Neural cell (in vitro differentiated cells): ENCODE data around the gene FASTK. TPM values are rescaled to one million over a fixed set of nuclear protein-coding genes. Genes with fewer than 3 reads are reported as not detected.

ENCODE experiments used
- H2AFZ ChIP-seq: fragments of 200-600, 300-800 bp; sonication (generic), shearing (Covaris generic); 2 replicates; pipeline ENCODE4 v1.6.0; 2014; ENCODE audit warnings: low read depth, mild to moderate bottlenecking, antibody characterized with exemption, low read length, moderate library complexity
- H3F3A ChIP-seq: fragments of 200-600 bp; shearing (Covaris generic); 2 replicates; pipeline ENCODE4 v1.6.1; 2016; ENCODE audit warnings: mild to moderate bottlenecking, moderate library complexity, mixed read lengths, antibody characterized with exemption, low read length; ENCODE audit not compliant: insufficient read depth, poor library complexity, severe bottlenecking
- H3K27ac ChIP-seq: fragments of 200-600, 300-800 bp; sonication (generic), shearing (Covaris generic); 2 replicates; pipeline ENCODE4 v1.5.1; 2014; ENCODE audit warnings: mild to moderate bottlenecking, low read length, moderate library complexity
- H3K27me3 ChIP-seq: fragments of 300-800, 200-600 bp; sonication (generic), shearing (Covaris generic); 2 replicates; pipeline ENCODE4 v1.6.0; 2014; ENCODE audit warnings: mild to moderate bottlenecking, low read depth, low read length, moderate library complexity; ENCODE audit not compliant: insufficient read depth
- H3K36me3 ChIP-seq: fragments of 300-800, 200-600 bp; sonication (generic), shearing (Covaris generic); 2 replicates; pipeline ENCODE4 v1.5.1; 2014; ENCODE audit warnings: mild to moderate bottlenecking, antibody characterized with exemption, low read length, moderate library complexity; ENCODE audit not compliant: insufficient read depth
- H3K4me2 ChIP-seq: fragments of 300-800, 200-600 bp; sonication (generic), shearing (Covaris generic); 2 replicates; pipeline ENCODE4 v1.6.0; 2014; ENCODE audit warnings: mild to moderate bottlenecking, low read length
- H3K4me3 ChIP-seq: fragments of 300-800, 200-600 bp; sonication (generic), shearing (Covaris generic); 2 replicates; pipeline ENCODE4 v1.5.1; 2014; ENCODE audit warnings: mild to moderate bottlenecking, low read length, moderate library complexity
- H3K79me2 ChIP-seq: fragments of 200-600 bp; shearing (Covaris generic); replicated peaks from 2 replicates; pipeline ENCODE4 v1.6.0; 2014; ENCODE audit warnings: mild to moderate bottlenecking, low read length, moderate library complexity; ENCODE audit not compliant: insufficient read depth
- H3K9ac ChIP-seq: fragments of 300-800, 200-600 bp; sonication (generic), shearing (Covaris generic); 2 replicates; pipeline ENCODE4 v1.6.1; 2016; ENCODE audit warnings: mild to moderate bottlenecking, low read length, mixed read lengths
- H3K9me2 ChIP-seq: fragments of 200-600 bp; shearing (Covaris generic); 2 replicates; pipeline ENCODE4 v1.6.1; 2016; ENCODE audit warnings: mild to moderate bottlenecking, low read length, mixed read lengths; ENCODE audit not compliant: insufficient read depth
- H3K9me3 ChIP-seq: fragments of 200-600, 300-800 bp; sonication (generic), shearing (Covaris generic); 2 replicates; pipeline ENCODE4 v1.6.1; 2016; ENCODE audit warnings: mild to moderate bottlenecking, mixed run types, low read length, moderate library complexity, mixed read lengths
- H4K20me1 ChIP-seq: fragments of 200-600 bp; shearing (Covaris generic); 2 replicates; pipeline ENCODE4 v1.6.1; 2016; ENCODE audit warnings: mild to moderate bottlenecking, mixed run types; ENCODE audit not compliant: insufficient read depth
- CTCF ChIP-seq: fragments of 450-650 bp; IDR thresholded peaks from 2 replicates; pipeline ENCODE4 v1.5.1; 2014; ENCODE audit warnings: antibody characterized with exemption, mild to moderate bottlenecking, moderate library complexity; ENCODE audit not compliant: poor library complexity, severe bottlenecking
- EP300 ChIP-seq: fragments of 450-650 bp; conservative IDR thresholded peaks from 2 replicates; pipeline ENCODE4 v1.6.1; 2014; ENCODE audit warnings: antibody characterized with exemption, mild to moderate bottlenecking, moderate library complexity; ENCODE audit not compliant: poor library complexity, severe bottlenecking
- EZH2 ChIP-seq: fragments of 200-600, 300-800 bp; shearing (Covaris generic), sonication (generic); IDR thresholded peaks from 2 replicates; pipeline ENCODE4 v1.6.1; 2014; ENCODE audit warnings: antibody characterized with exemption, low read length, borderline replicate concordance, mild to moderate bottlenecking; ENCODE audit not compliant: insufficient read depth, poor library complexity, severe bottlenecking
- MXI1 ChIP-seq: fragments of 450-650 bp; conservative IDR thresholded peaks from 2 replicates; pipeline ENCODE4 v1.6.1; 2014; ENCODE audit warnings: antibody characterized with exemption, mild to moderate bottlenecking; ENCODE audit not compliant: poor library complexity, severe bottlenecking
- POLR2AphosphoS5 ChIP-seq: IDR thresholded peaks from 2 replicates; pipeline ENCODE4 v1.6.1; 2012
- RAD21 ChIP-seq: fragments of 450-650 bp; conservative IDR thresholded peaks from 2 replicates; pipeline ENCODE4 v1.6.1; 2014; ENCODE audit warnings: antibody characterized with exemption, mild to moderate bottlenecking, moderate library complexity
- REST ChIP-seq: IDR thresholded peaks from 2 replicates; pipeline ENCODE4 v1.6.1; 2012; ENCODE audit warnings: borderline replicate concordance
- SMC3 ChIP-seq: fragments of 450-650 bp; conservative IDR thresholded peaks from 2 replicates; pipeline ENCODE4 v1.6.1; 2014; ENCODE audit warnings: antibody characterized with exemption, mild to moderate bottlenecking, moderate library complexity; ENCODE audit not compliant: poor library complexity
- TAF1 ChIP-seq: IDR thresholded peaks from 2 replicates; pipeline ENCODE4 v1.6.1; 2012; ENCODE audit warnings: low read depth
- polyA plus RNA-seq: library from polyadenylated mRNA; depleted of rRNA; stranded (reverse); fragments of >200 nt; gene quantifications from 2 replicates; pipeline ENCODE4 v1.2.3, GENCODE V29; 2014

The FASTK gene
- polyA plus RNA-seq, 1 donor from 2014 or later, result 147 TPM

- Histone ChIP-seq H2AFZ (no peak overlapping the region), H4K20me1 (peaks cover 2% of the 10 kb centered on the region), H3K9me3 (no peaks in the 10 kb centered on the region), H3K9me2 (no peaks in the 10 kb centered on the region), H3K4me3 (no peak overlapping the region), H3K9ac (no peak overlapping the region), H3F3A (no peaks in the 10 kb centered on the region), H3K27ac (no peak overlapping the region), H3K79me2 (peaks cover 6% of the 10 kb centered on the region), H3K36me3 (no peaks in the 10 kb centered on the region), H3K4me2 (no peak overlapping the region), H3K27me3 (no peaks in the 10 kb centered on the region)
- no peak for TF ChIP-seq EP300
- TF ChIP-seq REST, result no peak
- no peak for TF ChIP-seq EZH2
- no peak for TF ChIP-seq SMC3
- no peak for TF ChIP-seq CTCF
- TF ChIP-seq MXI1, result no peak
- TF ChIP-seq RAD21, result no peak
- TF ChIP-seq POLR2AphosphoS5, result no peak
- TF ChIP-seq TAF1, result no peak
Measured at GRCh38 chr7:151104411-151105235, 24.0 kb upstream of the FASTK start.

- no peak overlapping the region for H3K4me3 ChIP-seq
- H3K9ac ChIP-seq, result no peak overlapping the region
- no peaks in the 10 kb centered on the region for H3K27me3 ChIP-seq
- H3K79me2 ChIP-seq, result peaks cover 10% of the 10 kb centered on the region
- TF ChIP-seq POLR2AphosphoS5 (no peak), MXI1 (no peak), RAD21 (no peak), EP300 (no peak), SMC3 (no peak), TAF1 (no peak), EZH2 (no peak), CTCF (no peak), REST (no peak)
- peaks cover 4% of the 10 kb centered on the region for H4K20me1 ChIP-seq
- no peak overlapping the region for H2AFZ ChIP-seq
- H3K36me3 ChIP-seq, result no peaks in the 10 kb centered on the region
- no peaks in the 10 kb centered on the region for H3K9me2 ChIP-seq
- H3K27ac ChIP-seq, result no peak overlapping the region
- no peaks in the 10 kb centered on the region for H3F3A ChIP-seq
- H3K4me2 ChIP-seq, result no peak overlapping the region
- no peaks in the 10 kb centered on the region for H3K9me3 ChIP-seq
Measured at GRCh38 chr7:151103973-151104372, 23.4 kb upstream of the FASTK start.
